SK-N-SH treated with all-trans-retinoic acid at 6 μM for 48 hours (cell line): ENCODE data around the gene RHBDF2.

Experiments used
- ATAC-seq: fragments of 200-7000 bp; cut with Tn5 transposase; 3 replicates; pipeline ENCODE4 v1.9.1; 2020; ENCODE audit warnings: mild to moderate bottlenecking, moderate library complexity
- GLIS3 ChIP-seq: fragments of 250-450 bp; sonication (Bioruptor Pico); IDR thresholded peaks from 2 replicates; pipeline ENCODE4 v1.5.0; 2020; ENCODE audit warnings: mild to moderate bottlenecking, moderate library complexity
- OSR1 ChIP-seq: fragments of 250-450 bp; sonication (Bioruptor Pico); IDR thresholded peaks from 2 replicates; pipeline ENCODE4 v1.8.0; 2022; ENCODE audit warnings: moderate library complexity, mild to moderate bottlenecking, inconsistent platforms
- ZC3H10 ChIP-seq: fragments of 250-450 bp; sonication (Bioruptor Pico); IDR thresholded peaks from 2 replicates; pipeline ENCODE4 v1.5.1; 2021; ENCODE audit warnings: mild to moderate bottlenecking, moderate library complexity
- ZFP3 ChIP-seq: fragments of 250-450 bp; sonication (Bioruptor Pico); IDR thresholded peaks from 2 replicates; pipeline ENCODE4 v1.5.0; 2020; ENCODE audit warnings: mild to moderate bottlenecking, moderate library complexity
- ZNF8 ChIP-seq: fragments of 450-650 bp; formaldehyde crosslinking; IDR thresholded peaks from 2 replicates; pipeline ENCODE4 v1.5.0; 2020; ENCODE audit warnings: mild to moderate bottlenecking, moderate library complexity

Gene RHBDF2

GRCh38 chr17:76421044-76421407 lies 80.2 kb downstream of the RHBDF2 start:
- ATAC-seq, result no peak
- no peak for TF ChIP-seq ZFP3 (CRISPR knock-in tag)
- no peak for TF ChIP-seq OSR1 (CRISPR knock-in tag)
- no peak for TF ChIP-seq GLIS3 (CRISPR knock-in tag)
- TF ChIP-seq ZNF8 (CRISPR knock-in tag), result no peak
- TF ChIP-seq ZC3H10 (CRISPR knock-in tag), result no peak
